MM.1S (cell line): Measurements from ENCODE around the gene FEM1A.

Source experiments
- DNase-seq: peaks from one replicate; pipeline ENCODE4 v3.0.0-alpha.2; 2015
- H2AFZ ChIP-seq: fragments of 300-600 bp; sonication (generic); 2 replicates; pipeline ENCODE4 v1.6.0; 2016; ENCODE audit warnings: antibody characterized with exemption, low read length
- H3F3A ChIP-seq: fragments of 300-600 bp; sonication (generic); 2 replicates; pipeline ENCODE4 v1.6.1; 2016; ENCODE audit warnings: mild to moderate bottlenecking, antibody characterized with exemption, low read length, moderate library complexity, mixed read lengths; ENCODE audit not compliant: insufficient read depth
- H3K27ac ChIP-seq: fragments of 300-600 bp; sonication (generic); 2 replicates; pipeline ENCODE4 v1.5.1; 2016; ENCODE audit warnings: mild to moderate bottlenecking, low read length
- H3K27me3 ChIP-seq: fragments of 300-600 bp; sonication (generic); replicated peaks from 2 replicates; pipeline ENCODE4 v1.6.0; 2016; ENCODE audit warnings: low read length; ENCODE audit not compliant: insufficient read depth
- H3K36me3 ChIP-seq: fragments of 300-600 bp; sonication (generic); replicated peaks from 2 replicates; pipeline ENCODE4 v1.6.1; 2016; ENCODE audit warnings: mild to moderate bottlenecking, low read length, mixed read lengths; ENCODE audit not compliant: insufficient read depth
- H3K4me1 ChIP-seq: fragments of 300-600 bp; sonication (generic); 2 replicates; pipeline ENCODE4 v1.6.1; 2016; ENCODE audit warnings: low read length, mixed read lengths
- H3K4me2 ChIP-seq: fragments of 300-600 bp; sonication (generic); 2 replicates; pipeline ENCODE4 v1.6.0; 2016; ENCODE audit warnings: low read depth, low read length
- H3K4me3 ChIP-seq: fragments of 300-600 bp; sonication (generic); 2 replicates; pipeline ENCODE4 v1.5.1; 2016; ENCODE audit warnings: low read length, mixed read lengths
- H3K79me2 ChIP-seq: fragments of 300-600 bp; sonication (generic); 2 replicates; pipeline ENCODE4 v1.6.1; 2016; ENCODE audit warnings: mixed run types, low read length, mixed read lengths
- H3K9ac ChIP-seq: fragments of 300-600 bp; sonication (generic); 2 replicates; pipeline ENCODE4 v1.6.1; 2016; ENCODE audit warnings: low read length, mixed read lengths
- H3K9me2 ChIP-seq: fragments of 300-600 bp; sonication (generic); replicated peaks from 2 replicates; pipeline ENCODE4 v1.6.1; 2016; ENCODE audit warnings: mild to moderate bottlenecking, low read length, mixed read lengths; ENCODE audit not compliant: insufficient read depth
- H3K9me3 ChIP-seq: fragments of 300-600 bp; sonication (generic); replicated peaks from 2 replicates; pipeline ENCODE4 v1.6.1; 2016; ENCODE audit warnings: mild to moderate bottlenecking, low read length, mixed read lengths; ENCODE audit not compliant: insufficient read depth
- H4K20me1 ChIP-seq: fragments of 300-600 bp; sonication (generic); 2 replicates; pipeline ENCODE4 v1.6.1; 2016; ENCODE audit warnings: mild to moderate bottlenecking, low read length, moderate library complexity, mixed read lengths; ENCODE audit not compliant: insufficient read depth
- CTCF ChIP-seq: fragments of 300-600 bp; sonication (generic); IDR thresholded peaks from 2 replicates; pipeline ENCODE4 v1.5.1; 2016; ENCODE audit warnings: antibody characterized with exemption, low read length, mixed read lengths
- EZH2 ChIP-seq: fragments of 300-600 bp; sonication (generic); optimal IDR thresholded peaks from 2 replicates; pipeline ENCODE3; 2017; ENCODE audit warnings: low read depth, mild to moderate bottlenecking, antibody characterized with exemption, low read length, mixed read lengths
- EZH2phosphoT487 ChIP-seq: fragments of 300-600 bp; sonication (generic); IDR thresholded peaks from 2 replicates; pipeline ENCODE4 v1.6.1; 2018; ENCODE audit warnings: antibody characterized with exemption, low read length

FEM1A gene, protein sequence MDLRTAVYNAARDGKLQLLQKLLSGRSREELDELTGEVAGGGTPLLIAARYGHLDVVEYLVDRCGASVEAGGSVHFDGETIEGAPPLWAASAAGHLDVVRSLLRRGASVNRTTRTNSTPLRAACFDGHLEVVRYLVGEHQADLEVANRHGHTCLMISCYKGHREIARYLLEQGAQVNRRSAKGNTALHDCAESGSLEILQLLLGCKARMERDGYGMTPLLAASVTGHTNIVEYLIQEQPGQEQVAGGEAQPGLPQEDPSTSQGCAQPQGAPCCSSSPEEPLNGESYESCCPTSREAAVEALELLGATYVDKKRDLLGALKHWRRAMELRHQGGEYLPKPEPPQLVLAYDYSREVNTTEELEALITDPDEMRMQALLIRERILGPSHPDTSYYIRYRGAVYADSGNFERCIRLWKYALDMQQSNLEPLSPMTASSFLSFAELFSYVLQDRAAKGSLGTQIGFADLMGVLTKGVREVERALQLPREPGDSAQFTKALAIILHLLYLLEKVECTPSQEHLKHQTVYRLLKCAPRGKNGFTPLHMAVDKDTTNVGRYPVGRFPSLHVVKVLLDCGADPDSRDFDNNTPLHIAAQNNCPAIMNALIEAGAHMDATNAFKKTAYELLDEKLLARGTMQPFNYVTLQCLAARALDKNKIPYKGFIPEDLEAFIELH

DNA sequence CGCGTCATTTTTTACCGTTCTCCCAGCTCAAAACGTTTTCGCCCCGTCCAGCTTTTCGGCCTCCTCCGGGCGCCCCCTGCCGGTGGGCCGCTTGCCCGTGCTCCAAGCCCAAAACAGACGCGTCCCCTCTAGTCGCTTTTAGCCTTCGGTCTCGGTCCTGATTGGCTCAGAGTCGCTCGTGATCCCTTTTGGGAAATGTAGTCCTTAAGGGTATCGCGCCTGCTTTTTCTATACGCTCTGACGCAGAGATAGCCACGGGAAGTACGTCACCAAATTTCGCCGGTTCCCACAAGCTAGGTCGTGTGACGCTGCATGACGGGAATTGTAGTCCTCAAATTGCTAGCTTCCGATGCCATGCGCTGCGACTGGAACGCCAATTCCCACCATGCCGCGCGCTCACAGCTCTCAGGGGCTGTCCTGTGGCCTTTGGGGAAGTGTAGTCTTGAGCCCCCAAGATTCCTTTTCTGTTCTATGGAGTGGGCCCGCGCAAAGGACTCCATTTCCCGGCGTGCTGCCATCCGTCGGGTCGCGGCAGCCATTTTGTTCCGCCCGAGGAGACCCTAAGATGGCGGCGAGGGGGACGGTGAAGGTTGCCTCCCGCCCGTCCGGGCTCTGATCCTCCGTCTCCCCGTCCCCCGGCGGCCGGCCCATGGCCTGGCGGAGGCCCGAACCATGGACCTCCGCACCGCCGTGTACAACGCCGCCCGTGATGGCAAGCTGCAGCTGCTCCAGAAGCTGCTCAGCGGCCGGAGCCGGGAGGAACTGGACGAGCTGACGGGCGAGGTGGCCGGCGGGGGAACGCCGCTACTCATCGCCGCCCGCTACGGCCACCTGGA, at the start of gene FEM1A:
TSS of gene FEM1A (plus strand) at position 552 of the 836 bp plus-strand sequence. CDS start at position 673, 121 bp downstream.
- no peaks in the 10 kb centered on the region for H4K20me1 ChIP-seq
- peak within 1 kb of the TSS; percentile 96 for H3K9ac ChIP-seq
- peak within 1 kb of the TSS; percentile 82 for H2AFZ ChIP-seq
- peaks cover 23% of the 10 kb centered on the region for H3K27me3 ChIP-seq
- peaks cover 7% of the 10 kb centered on the region for H3K4me1 ChIP-seq
- H3K79me2 ChIP-seq = peaks cover 45% of the 10 kb centered on the region
- TF ChIP-seq EZH2 = no peak
- no peak for TF ChIP-seq EZH2phosphoT487
- peak; percentile 99 for TF ChIP-seq CTCF
- H3F3A ChIP-seq = no peaks in the 10 kb centered on the region
- no peaks in the 10 kb centered on the region for H3K9me3 ChIP-seq
- H3K9me2 ChIP-seq = no peaks in the 10 kb centered on the region
- peak within 1 kb of the TSS; percentile 95 for H3K4me3 ChIP-seq
- H3K4me2 ChIP-seq = peak within 1 kb of the TSS; percentile 100
- 0 out of 2 replicates have a peak, but pooled peaks cover 9% of the 10 kb centered on the region for H3K36me3 ChIP-seq
- DNase-seq = peak; percentile 100
- peak within 1 kb of the TSS; percentile 67; the same call in 1 of the 2 replicates for H3K27ac ChIP-seq

DNA sequence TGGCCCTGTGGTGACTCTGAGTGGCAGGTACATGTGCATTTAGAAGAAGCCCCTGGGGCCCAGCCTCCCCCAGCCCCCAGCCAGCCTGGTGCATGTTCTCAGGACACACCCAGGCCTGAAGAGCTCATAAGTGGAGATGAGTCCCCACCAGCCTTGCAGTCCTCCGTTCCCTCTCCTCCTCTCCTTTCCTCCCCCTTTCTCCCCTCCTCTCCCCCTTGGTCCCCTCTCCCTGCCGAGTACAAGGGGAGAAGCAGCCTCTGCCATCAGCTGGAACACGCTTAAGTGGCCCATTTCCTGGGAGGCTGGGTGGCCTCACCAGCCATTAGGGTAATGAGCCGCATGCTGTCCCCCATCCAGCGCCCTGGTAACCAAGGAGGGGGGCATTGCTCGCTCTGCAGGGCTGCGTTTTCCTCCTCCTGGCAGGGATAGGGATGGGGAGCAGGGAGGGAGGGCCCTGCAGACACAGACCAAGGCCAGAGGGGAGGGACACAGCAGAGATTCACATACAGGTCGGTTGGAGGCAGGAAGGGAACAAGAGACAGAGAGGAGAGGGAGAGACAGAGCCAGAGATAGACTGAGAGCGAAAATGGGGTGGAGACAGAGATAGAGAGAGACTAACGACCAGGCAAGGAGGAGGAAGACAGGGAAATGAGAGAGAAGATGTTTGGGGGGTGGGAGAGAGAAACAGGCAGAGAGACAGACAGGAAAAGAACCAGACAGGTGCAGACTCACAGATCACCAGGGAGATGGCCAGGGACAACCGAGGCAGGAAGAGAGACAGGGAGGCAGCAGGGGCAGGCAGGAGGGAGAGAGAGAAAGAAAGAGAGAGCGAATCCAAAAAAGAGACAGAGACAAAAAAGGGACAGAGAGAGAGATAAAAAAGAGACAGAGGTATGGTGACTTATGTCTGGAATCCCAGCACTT, 48.5 kb upstream of the FEM1A start:
- Histone ChIP-seq H3K4me2 (no peak overlapping the region), H3K27ac (no peak overlapping the region), H3K4me3 (no peak overlapping the region), H3K9me2 (no peaks in the 10 kb centered on the region), H3K9ac (no peak overlapping the region), H3F3A (no peaks in the 10 kb centered on the region), H3K36me3 (no peaks in the 10 kb centered on the region), H3K9me3 (no peaks in the 10 kb centered on the region), H2AFZ (no peak overlapping the region), H3K79me2 (no peaks in the 10 kb centered on the region), H3K27me3 (peaks cover 89% of the 10 kb centered on the region), H4K20me1 (no peaks in the 10 kb centered on the region), H3K4me1 (no peaks in the 10 kb centered on the region)
- DNase-seq = no peak
- TF ChIP-seq CTCF (no peak), EZH2 (no peak), EZH2phosphoT487 (no peak)
